Endothelial cell of umbilical vein (primary cell): ENCODE data around the gene MIA. TPM values are rescaled to one million over a fixed set of nuclear protein-coding genes. Genes with fewer than 3 reads are reported as not detected.

Experiments used
- BruUV-seq: library from RNA; stranded (reverse); fragments of 400-500 nt; replicated peaks from 2 replicates; lab custom pipeline; 2021; lab: Mats Ljungman, UMichigan
- CTCF ChIA-PET: fragments of 300-600, 350-600 bp; sonication (Branson Sonifier 250); formaldehyde crosslinking; loops from one replicate; lab custom pipeline; 2021; ENCODE audit warnings: antibody characterized with exemption, inconsistent platforms; lab: Charles Lee
- POLR2A ChIA-PET: fragments of 300-600, 350-600 bp; sonication (Branson Sonifier 250); formaldehyde crosslinking; loops from one replicate; lab custom pipeline; 2021; ENCODE audit warnings: antibody characterized with exemption, inconsistent platforms; lab: Charles Lee
- DNase-seq: peaks from one replicate; pipeline ENCODE4 v3.0.0-alpha.2; 2011; ENCODE audit warnings: low read depth, low spot score
- FAIRE-seq: peaks from 2 replicates; lab custom pipeline; 2011; peaks lifted over from hg19 to GRCh38; lab: Jason Lieb, UNC
- H2AFZ ChIP-seq: 2 replicates; pipeline ENCODE4 v1.6.0; 2012; ENCODE audit warnings: low read depth, low read length, control low read depth, inconsistent platforms
- H3K27ac ChIP-seq: 2 replicates; pipeline ENCODE4 v1.5.1; 2011; ENCODE audit warnings: low read depth, mild to moderate bottlenecking, control low read depth, low read length, moderate library complexity; ENCODE audit not compliant: insufficient read depth
- H3K27me3 ChIP-seq, 2 experiments: 2 replicates each; pipeline versions ENCODE4 v1.6.0 to v1.6.1; 2011; ENCODE audit warnings: low read length in 2 of 2, mixed read lengths in 1 of 2; ENCODE audit not compliant: control insufficient read depth in 2 of 2, insufficient read depth in 2 of 2
- H3K36me3 ChIP-seq, 2 experiments: 2 replicates in 1 of 2; 3 replicates in 1 of 2; pipeline ENCODE4 v1.5.1; 2011; ENCODE audit warnings: low read length in 2 of 2, mild to moderate bottlenecking in 1 of 2, moderate library complexity in 1 of 2; ENCODE audit not compliant: control insufficient read depth in 2 of 2, insufficient read depth in 2 of 2; ENCODE audit errors: extremely low read depth in 1 of 2
- H3K4me1 ChIP-seq: 3 replicates; pipeline ENCODE4 v1.5.1; 2011; ENCODE audit warnings: mild to moderate bottlenecking, low read length; ENCODE audit not compliant: control insufficient read depth, insufficient read depth; ENCODE audit errors: extremely low read depth
- H3K4me2 ChIP-seq: 2 replicates; pipeline ENCODE4 v1.6.1; 2011; ENCODE audit warnings: low read length, control low read depth, mixed read lengths; ENCODE audit not compliant: insufficient read depth
- H3K4me3 ChIP-seq, 3 experiments: fragments of 200-600 bp in 1 of 3; sonication (generic), shearing (Covaris generic) in 1 of 3; replicated peaks in 1 of 3; 2 replicates each; pipeline ENCODE4 v1.5.1; 2011 to 2016; ENCODE audit warnings: control low read depth in 3 of 3, low read length in 3 of 3, mild to moderate bottlenecking in 2 of 3, inconsistent platforms in 1 of 3, low read depth in 1 of 3, moderate library complexity in 1 of 3; ENCODE audit not compliant: insufficient read depth in 1 of 3
- H3K79me2 ChIP-seq: 2 replicates; pipeline ENCODE4 v1.6.0; 2012; ENCODE audit warnings: low read length, inconsistent platforms; ENCODE audit not compliant: control insufficient read depth, insufficient read depth
- H3K9ac ChIP-seq: replicated peaks from 2 replicates; pipeline ENCODE3; 2011; ENCODE audit warnings: low read length, control low read depth; ENCODE audit not compliant: insufficient read depth; ENCODE audit errors: extremely low read depth
- H3K9me1 ChIP-seq: replicated peaks from 3 replicates; pipeline ENCODE4 v1.6.0; 2011; ENCODE audit warnings: mild to moderate bottlenecking, low read length; ENCODE audit not compliant: control insufficient read depth, insufficient read depth; ENCODE audit errors: extremely low read depth
- H3K9me3 ChIP-seq: replicated peaks from 2 replicates; pipeline ENCODE4 v1.5.1; 2012; ENCODE audit warnings: low read length, inconsistent platforms; ENCODE audit not compliant: control insufficient read depth, insufficient read depth
- H4K20me1 ChIP-seq: replicated peaks from 2 replicates; pipeline ENCODE3; 2011; ENCODE audit warnings: mild to moderate bottlenecking, low read length; ENCODE audit not compliant: control insufficient read depth, insufficient read depth; ENCODE audit errors: extremely low read depth
- EZH2 ChIP-seq: IDR thresholded peaks from 2 replicates; pipeline ENCODE4 v1.6.1; 2012; ENCODE audit warnings: borderline replicate concordance, low read depth, mild to moderate bottlenecking, moderate library complexity, low read length, inconsistent platforms; ENCODE audit not compliant: severe bottlenecking
- FOS ChIP-seq: IDR thresholded peaks from 2 replicates; pipeline ENCODE4 v1.6.1; 2011; ENCODE audit warnings: mild to moderate bottlenecking, low read length, moderate library complexity, borderline replicate concordance; ENCODE audit not compliant: insufficient read depth
- GATA2 ChIP-seq: IDR thresholded peaks from 2 replicates; pipeline ENCODE4 v1.7.0; 2011; ENCODE audit warnings: low read depth, mild to moderate bottlenecking, moderate library complexity, mixed read lengths, low read length; ENCODE audit not compliant: insufficient read length, insufficient read depth
- JUN ChIP-seq: IDR thresholded peaks from 2 replicates; pipeline ENCODE4 v1.6.1; 2011; ENCODE audit warnings: borderline replicate concordance, low read depth; ENCODE audit not compliant: insufficient read length, insufficient read depth
- MYC ChIP-seq: IDR thresholded peaks from one replicate; pipeline ENCODE4 v1.6.1; 2011; ENCODE audit warnings: mild to moderate bottlenecking, low read depth, low read length
- POLR2A ChIP-seq: IDR thresholded peaks from 2 replicates; pipeline ENCODE4 v1.6.1; 2012; ENCODE audit warnings: low read depth, mild to moderate bottlenecking, control low read depth, low read length
- POLR2AphosphoS5 ChIP-seq: IDR thresholded peaks from 2 replicates; pipeline ENCODE4 v1.6.1; 2012; ENCODE audit warnings: low read depth, mild to moderate bottlenecking, control low read depth, low read length, moderate library complexity; ENCODE audit not compliant: insufficient read depth
- dilution Hi-C: fragments of 300-500 bp; cut with MboI; formaldehyde crosslinking; loops from one replicate; pipeline ENCODE4 v1.15.0; 2019; ENCODE audit warnings: low sequenced_read_pairs; ENCODE audit not compliant: extremely low pct_ligation_motif_present
- intact Hi-C: fragments of 100-400 bp; cut with micrococcal nuclease; formaldehyde crosslinking; loops from one replicate; pipeline ENCODE4 v1.10.0; 2022
- polyA plus RNA-seq, 4 experiments: library from polyadenylated mRNA; depleted of rRNA in 3 of 4; stranded (reverse) in 3 of 4; unstranded in 1 of 4; fragments of >200 nt; gene quantifications; 2 replicates each; pipeline versions ENCODE4 v1.2.1 to v1.2.3, GENCODE V29; 2011 to 2012; ENCODE audit warnings: missing spikeins in 1 of 4
- total RNA-seq: library from RNA; stranded (reverse); gene quantifications from 2 replicates; pipeline ENCODE4 v1.2.3, GENCODE V29; 2021
- TF ChIP-seq, protein P1 (sequence below): IDR thresholded peaks from 2 replicates; pipeline ENCODE4 v1.6.1; 2011; ENCODE audit not compliant: insufficient read depth, insufficient read length
- TF ChIP-seq, protein P2 (sequence below), 2 donors: IDR thresholded peaks; 1 replicate in 1 of 2; 2 replicates in 1 of 2; pipeline ENCODE4 v1.5.1; 2011; ENCODE audit warnings: low read length in 2 of 2, mild to moderate bottlenecking in 2 of 2, moderate library complexity in 2 of 2, control low read depth in 1 of 2, inconsistent platforms in 1 of 2, low read depth in 1 of 2; ENCODE audit not compliant: insufficient read depth in 1 of 2; ENCODE audit errors: extremely low read depth in 1 of 2

The MIA gene
- total and polyA plus RNA-seq, 2 donors (not counting 3 experiments of a cell fraction or from before 2014, with no cell fraction given) = 0.32 TPM; not detected in 1

DNA sequence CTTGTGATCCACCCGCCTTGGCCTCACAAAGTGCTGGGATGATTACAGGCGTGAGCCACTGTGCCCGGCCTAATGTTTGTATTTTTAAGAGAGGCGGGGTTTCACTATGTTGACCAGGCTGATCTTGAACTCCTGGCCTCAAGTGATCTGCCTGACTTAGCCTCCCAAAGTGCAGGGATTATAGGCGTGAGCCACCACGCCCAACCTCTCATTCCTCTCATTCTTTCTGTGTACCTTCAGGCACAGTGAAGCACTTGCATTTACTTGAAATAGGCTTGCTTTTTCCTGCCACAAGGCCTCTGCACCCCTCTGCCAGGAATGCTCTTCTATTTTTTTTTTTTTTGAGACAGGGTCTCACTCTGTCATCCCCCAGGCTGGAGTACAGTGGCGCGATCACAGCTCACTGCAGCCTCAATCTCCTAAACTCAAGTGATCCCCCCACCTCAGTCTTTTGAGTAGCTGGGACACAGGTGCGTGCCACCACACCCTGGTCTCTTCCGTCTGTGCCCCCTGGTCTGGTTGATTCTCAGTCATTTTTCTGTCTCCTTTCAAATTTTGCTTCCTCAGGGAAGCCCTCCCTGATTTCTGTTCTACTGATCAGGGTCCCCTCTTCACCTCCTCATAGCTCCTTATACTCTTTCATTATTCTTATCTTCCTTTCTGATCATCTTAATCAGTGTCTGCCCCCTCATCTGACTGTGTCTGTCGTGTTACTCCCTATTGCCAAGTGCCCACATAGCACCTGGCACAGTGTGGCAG, 40.1 kb upstream of the MIA start:
- Histone ChIP-seq H3K36me3 (peaks cover 19 to 45% of the 10 kb centered on the region in 2 experiments), H4K20me1 (no peaks in the 10 kb centered on the region), H3K4me1 (no peaks in the 10 kb centered on the region), H3K79me2 (no peaks in the 10 kb centered on the region), H3K27me3 (no peaks in the 10 kb centered on the region), H2AFZ (no peak overlapping the region), H3K9me1 (no peaks in the 10 kb centered on the region), H3K9ac (no peak overlapping the region), H3K4me3 (no peak overlapping the region), H3K4me2 (no peak overlapping the region), H3K27ac (no peak overlapping the region), H3K9me3 (no peaks in the 10 kb centered on the region)
- TF ChIP-seq GATA2 = no peak
- TF ChIP-seq FOS = no peak
- TF ChIP-seq POLR2A = no peak
- no peak for TF ChIP-seq MYC
- no peak for TF ChIP-seq JUN
- no peak for TF ChIP-seq EZH2
- TF ChIP-seq, protein P1, sequence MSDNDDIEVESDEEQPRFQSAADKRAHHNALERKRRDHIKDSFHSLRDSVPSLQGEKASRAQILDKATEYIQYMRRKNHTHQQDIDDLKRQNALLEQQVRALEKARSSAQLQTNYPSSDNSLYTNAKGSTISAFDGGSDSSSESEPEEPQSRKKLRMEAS = no peak
- TF ChIP-seq POLR2AphosphoS5 = no peak
- TF ChIP-seq, protein P2, sequence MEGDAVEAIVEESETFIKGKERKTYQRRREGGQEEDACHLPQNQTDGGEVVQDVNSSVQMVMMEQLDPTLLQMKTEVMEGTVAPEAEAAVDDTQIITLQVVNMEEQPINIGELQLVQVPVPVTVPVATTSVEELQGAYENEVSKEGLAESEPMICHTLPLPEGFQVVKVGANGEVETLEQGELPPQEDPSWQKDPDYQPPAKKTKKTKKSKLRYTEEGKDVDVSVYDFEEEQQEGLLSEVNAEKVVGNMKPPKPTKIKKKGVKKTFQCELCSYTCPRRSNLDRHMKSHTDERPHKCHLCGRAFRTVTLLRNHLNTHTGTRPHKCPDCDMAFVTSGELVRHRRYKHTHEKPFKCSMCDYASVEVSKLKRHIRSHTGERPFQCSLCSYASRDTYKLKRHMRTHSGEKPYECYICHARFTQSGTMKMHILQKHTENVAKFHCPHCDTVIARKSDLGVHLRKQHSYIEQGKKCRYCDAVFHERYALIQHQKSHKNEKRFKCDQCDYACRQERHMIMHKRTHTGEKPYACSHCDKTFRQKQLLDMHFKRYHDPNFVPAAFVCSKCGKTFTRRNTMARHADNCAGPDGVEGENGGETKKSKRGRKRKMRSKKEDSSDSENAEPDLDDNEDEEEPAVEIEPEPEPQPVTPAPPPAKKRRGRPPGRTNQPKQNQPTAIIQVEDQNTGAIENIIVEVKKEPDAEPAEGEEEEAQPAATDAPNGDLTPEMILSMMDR (IDR thresholded peaks at IDR 0.05; ENCODE audit: extremely low read depth in 1 of 2, insufficient read depth in 1 of 2, low read depth in 1 of 2, low read length in 2 of 2) = no peak
- no TSS peak for BruUV-seq
- FAIRE-seq = no peak
- ChIA-PET POLR2A (no interaction called here), CTCF (interaction anchor here (1.2 kb wide), 1 partner anchor 71 kb away, joined by 3 read pairs; no protein-coding TSS in a partner anchor)
- no peak for DNase-seq
- dilution Hi-C loops (no loop called here), intact Hi-C loops (no loop called here)
